Activated T-cell treated with anti-CD3 and anti-CD28 coated beads, Interleukin-2, amount 50 U/mL, for 1 hour (primary cell): Measurements from ENCODE around the gene RPL18.
"Not testable (repeated sequence)": the region's sequence is repeated elsewhere in the genome, so short reads cannot be mapped to it uniquely, and the experiment has no call there.

Experiments used
- DNase-seq: peaks from one replicate; pipeline ENCODE4 v3.0.0-alpha.2; 2020

RPL18 gene

GRCh38 chr19:48618916-48619691 lies at the start of gene RPL18, which contains the start of gene SPHK2:
Gene RPL18 (minus strand): TSS chr19:48619178. CDS start chr19:48619143, 35 bp downstream.
Gene SPHK2 (plus strand): TSS chr19:48619506. CDS start chr19:48620515, 1,009 bp downstream.
- DNase-seq = peak; percentile 95

- DNase-seq = no peak
Observed at GRCh38 chr19:48668761-48669160, 49.8 kb upstream of the RPL18 start.

GRCh38 chr19:48668332-48668731 lies 49.4 kb upstream of the RPL18 start:
- DNase-seq = no peak

DNA sequence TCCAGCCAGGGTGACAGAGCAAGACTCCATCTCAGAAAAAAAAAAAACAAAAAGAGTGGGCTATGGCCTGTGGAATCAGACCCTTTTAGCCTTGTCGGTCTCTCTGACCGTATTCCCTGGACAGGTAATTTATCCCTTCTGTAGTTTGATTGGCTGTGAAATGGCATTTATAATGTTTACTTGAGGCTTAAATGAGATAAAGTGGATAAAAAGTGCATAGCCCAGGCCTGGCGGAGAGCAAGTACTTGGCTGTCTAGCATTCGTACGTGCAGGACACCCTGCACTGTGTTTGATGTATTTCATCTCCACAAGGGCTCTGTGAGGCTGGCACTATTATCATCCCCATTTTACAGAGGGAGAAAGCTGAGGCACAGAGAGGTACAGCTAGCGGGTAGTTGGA lies 46.8 kb upstream of the RPL18 start:
- no peak for DNase-seq

DNA sequence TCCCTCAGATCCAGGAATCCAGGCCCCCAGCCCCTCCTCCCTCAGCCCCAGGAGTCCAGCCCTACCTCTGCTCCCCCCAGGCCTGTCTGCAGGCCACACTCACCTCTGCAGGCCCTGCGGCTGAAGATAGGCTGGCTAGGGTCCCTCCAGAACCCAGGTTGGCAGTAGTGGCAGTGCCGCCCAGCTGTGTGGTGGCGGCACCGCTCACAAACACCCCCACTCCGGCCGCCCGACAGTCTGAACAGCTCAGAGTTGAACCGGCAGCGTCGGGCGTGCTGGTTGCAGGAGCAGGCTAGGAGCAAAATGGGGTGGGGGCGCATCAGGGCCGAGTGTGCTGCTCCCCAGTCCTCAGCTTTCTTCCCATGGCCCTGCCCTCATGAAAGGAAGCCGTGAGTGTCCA lies 45.5 kb upstream of the RPL18 start:
- DNase-seq = no peak

- no peak for DNase-seq
Observed at GRCh38 chr19:48663667-48664066, 44.7 kb upstream of the RPL18 start.

DNA sequence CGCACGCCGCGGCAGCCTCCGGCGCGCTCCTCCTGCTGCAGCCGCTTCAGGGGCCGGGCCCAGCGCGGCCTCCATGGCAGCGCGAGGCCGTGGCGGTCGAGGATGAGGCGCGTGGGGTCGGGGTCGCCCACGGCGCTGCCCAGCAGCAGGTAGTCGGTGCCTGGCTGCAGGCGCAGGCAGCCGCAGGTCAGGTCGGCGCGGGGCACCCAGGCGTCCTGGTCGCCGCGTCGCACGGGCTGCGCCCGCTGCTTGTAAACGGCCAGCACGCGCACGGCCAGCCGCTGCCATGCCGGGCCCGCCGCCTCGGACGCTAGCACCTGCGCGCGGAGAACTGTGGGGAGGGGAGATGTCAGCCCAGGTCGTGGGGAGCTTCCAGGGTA lies 42.7 kb upstream of the RPL18 start:
- no peak for DNase-seq

DNA sequence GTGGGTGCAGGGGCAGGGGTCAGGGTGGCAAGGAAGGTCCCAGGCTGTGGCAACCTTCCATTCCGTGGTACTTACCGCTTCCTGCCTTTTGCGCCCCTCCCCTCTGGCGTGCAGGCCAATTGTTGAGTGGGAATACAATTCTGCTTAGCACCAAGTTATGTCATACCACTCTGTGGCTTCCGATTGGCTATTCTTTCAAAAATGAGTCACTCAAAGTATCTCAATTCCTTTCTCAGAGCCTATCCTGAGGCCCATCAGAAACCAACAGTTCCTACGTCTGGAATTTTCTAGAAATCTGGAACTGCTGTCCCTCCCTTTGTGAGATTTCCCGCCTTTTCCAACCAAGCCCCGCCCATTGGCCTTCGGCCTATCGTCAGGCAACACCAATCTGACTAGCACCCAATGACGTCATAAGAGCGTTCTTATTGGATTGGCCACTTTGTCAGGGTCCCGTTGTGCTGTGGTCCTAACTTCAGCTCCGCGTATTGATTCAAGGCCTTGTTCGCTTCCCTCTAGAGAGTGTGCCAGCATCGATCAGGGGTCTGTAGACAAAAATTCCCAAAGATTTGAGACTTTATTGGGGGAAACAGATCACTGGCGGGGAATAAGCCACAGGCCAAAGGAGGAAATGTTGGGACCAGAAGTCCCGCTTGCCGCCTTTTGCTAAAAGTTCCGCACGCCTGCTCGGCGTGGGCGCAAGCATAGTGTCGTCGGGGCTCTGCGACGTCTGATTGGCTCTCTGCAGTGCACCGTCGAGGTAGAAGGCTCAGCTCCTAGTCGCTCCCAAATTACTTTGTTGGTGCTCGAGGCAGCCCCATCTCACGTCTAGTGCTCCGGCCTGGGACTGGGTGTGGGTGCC lies 42.1 kb upstream of the RPL18 start:
- DNase-seq = peak; percentile 79

DNA sequence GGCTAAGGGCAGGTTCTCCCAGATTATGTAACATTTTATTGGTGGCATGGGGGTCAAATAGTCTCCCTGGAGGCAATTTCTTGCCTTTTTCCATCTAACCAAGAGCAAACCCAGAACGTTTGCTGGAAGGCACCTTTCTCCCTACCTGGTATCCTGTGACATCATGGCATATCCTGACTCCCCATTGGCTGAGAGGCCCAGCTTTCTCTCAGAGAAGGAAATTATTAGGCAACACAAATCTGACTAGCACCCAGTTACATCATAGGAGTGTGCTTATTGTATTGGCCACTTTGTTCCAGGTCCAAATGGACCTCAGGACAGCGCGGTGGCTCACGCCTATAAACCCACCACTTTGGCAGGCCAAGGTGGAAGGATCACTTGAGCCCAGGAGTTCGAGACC lies 40.8 kb upstream of the RPL18 start:
- no peak for DNase-seq

GRCh38 chr19:48658483-48658882 lies 39.5 kb upstream of the RPL18 start:
- no peak for DNase-seq

- not testable (repeated sequence) for DNase-seq
Observed at GRCh38 chr19:48657828-48658227, 38.9 kb upstream of the RPL18 start.

DNA sequence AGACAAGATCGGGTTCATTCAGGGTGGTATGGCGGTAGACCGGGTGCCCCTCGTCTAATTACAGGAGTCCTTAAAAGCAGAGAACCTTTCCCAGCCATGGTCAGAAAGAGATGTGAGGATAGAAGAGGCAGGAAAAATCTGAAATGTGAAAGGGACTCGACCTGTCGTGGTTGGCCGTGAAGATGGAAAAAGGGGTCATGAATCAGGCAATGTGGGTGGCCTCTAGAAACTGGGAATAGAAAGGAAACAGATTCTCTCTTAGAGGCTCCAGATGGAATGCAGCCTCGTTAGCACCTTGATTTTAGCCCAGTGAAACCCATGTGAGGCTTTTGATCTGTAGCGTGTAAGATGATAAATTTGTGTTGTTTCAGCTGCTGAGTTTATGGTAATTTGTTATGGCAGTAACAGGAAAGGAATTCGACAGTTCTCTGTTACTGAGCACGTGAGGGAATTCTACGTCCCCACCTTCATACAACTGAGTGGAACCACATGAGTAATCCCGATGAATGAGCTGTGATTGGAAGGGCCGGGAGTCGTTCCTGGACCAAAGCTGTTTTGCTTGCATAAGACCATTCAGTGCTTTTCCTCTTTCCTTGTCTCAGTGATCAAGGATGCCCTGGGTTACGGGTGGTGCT lies 38.0 kb upstream of the RPL18 start:
- DNase-seq = no peak

GRCh38 chr19:48654299-48655059 lies 35.5 kb upstream of the RPL18 start:
- no peak for DNase-seq

- no peak for DNase-seq
Observed at GRCh38 chr19:48651683-48652048, 32.7 kb upstream of the RPL18 start.

DNA sequence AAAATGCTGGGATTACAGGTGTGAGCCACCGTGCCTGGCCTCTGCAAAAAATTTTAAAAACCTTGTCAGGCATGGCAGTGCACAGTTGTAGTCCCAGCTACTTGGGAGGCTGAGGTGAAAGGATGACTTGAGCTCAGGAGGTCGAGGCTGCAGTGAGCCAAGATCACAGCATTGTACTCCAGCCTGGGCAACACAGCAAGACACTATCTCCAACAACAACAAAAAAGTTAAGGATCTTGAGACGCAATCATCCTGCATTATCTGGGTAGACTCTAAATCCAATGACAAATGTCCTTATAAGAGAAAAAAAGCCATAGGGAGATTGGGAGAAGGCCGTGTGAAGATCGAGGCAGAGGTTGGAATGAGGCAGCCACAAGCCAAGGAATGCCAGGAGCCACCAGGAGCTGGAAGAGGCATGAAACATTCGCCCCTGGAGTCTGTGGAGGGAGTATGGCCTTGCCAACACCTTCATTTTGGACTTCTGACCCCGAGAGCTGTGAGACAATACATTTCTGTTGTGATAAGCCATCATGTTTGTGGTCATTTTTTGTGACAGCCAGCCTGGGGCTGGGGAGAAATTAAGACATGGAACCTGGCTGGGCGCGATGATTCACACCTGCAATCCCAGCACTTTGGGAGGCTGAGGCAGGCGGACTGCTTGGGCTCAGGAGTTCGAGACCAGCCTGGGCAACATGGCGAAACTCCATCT lies 32.1 kb upstream of the RPL18 start:
- DNase-seq = no peak

DNA sequence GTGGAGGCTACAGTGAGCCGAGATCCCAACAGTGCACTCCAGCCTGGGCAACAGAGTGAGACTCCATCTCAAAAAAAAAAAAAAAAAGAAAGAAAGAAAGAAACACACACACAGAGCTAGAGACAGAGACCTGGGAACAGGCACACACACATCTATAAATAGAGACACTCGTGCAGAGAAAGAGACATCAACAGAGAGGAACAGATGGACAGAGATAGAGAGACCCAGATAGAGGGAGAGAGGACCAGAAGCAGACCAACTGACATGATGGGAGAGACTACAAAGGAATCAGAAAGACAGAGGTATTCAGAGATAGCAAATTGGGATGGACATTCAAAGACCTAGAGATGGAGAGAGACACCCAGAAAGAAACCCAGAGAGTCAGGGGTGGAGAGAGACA lies 29.2 kb upstream of the RPL18 start:
- DNase-seq = no peak

DNA sequence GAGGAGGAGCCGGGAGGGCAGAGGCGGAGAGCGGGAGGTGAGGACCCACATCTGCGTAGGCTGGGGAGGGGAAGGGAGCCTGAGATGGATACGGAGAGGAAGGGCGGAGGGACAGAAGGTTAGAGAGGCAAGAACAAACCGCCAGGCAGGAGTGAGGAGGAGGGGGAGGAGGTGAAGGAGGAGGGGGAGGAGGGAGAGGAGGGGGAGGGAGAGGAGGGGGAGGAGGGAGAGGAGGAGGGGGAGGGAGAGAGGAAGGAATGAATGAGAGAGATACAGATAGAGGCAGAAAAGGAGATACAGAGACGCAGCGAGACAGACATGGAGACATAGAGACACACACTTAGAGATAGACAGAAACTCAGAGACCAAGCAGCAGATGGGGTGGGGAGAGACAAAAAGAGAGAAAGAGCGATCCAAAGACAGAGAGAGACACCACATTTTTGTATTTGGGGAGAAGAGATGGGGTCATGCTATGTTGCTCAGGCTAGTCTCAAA lies 27.8 kb upstream of the RPL18 start:
- DNase-seq = no peak

DNA sequence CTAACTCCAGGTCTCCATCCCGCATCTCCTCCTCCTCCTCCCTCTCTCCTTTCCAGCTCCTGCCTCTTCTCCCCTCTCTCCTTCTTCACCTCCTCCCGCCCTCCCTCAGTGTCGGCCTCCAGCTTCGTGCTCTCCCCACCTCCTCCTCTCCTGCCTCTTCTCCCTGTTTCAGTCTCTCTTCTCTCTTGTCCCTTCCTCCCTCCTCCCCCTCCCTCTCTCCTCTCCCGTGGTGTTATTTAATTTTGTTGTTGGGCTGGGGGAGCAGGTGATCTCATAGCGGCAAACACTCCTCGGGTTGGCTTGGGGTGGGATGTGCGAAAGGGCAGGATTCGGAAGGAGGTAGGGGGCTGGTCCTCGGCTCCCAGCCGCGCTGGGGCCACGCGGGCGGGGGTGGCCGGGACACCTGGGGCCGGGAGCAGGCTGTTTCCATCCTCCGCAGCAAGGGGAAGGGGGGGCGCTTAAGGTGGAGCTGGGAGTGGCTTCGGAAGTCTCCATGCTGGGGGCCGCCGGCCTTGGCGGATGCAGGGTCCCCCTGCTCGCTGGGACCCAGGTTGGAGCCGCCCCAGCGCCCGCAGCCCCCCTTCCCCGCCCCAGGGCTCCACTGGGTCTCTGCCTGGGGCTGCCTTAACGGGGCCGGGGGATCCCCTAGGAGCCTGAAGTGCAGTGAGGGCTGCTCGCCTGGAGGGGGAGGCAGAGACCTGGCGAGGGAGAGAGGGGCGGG lies 27.2 kb upstream of the RPL18 start, which contains the start of gene CA11:
Gene CA11 (minus strand): TSS at position 187 of the 721 bp plus-strand sequence. CDS start 555 bp downstream, outside the sequence.
- DNase-seq = peak; percentile 96

DNA sequence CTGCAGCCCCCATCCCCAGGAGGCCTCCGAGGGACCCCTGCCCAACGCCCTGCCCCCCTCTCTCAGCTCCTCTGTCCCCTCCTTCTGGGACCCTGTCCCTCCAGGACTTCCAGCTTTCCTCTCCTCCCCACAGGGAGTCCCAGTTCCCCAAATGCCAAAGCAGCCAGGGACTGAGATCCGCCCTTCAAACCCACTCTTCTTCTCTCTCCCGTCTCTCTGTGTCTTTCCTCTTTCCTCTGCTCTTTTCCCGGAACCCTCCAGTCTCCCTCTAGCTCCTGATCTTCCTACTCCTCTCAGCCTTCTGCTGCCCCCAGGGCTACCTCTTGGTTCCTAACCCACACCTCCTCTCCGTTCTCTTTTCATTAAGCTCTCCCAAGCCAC lies 26.6 kb upstream of the RPL18 start:
- no peak for DNase-seq

DNA sequence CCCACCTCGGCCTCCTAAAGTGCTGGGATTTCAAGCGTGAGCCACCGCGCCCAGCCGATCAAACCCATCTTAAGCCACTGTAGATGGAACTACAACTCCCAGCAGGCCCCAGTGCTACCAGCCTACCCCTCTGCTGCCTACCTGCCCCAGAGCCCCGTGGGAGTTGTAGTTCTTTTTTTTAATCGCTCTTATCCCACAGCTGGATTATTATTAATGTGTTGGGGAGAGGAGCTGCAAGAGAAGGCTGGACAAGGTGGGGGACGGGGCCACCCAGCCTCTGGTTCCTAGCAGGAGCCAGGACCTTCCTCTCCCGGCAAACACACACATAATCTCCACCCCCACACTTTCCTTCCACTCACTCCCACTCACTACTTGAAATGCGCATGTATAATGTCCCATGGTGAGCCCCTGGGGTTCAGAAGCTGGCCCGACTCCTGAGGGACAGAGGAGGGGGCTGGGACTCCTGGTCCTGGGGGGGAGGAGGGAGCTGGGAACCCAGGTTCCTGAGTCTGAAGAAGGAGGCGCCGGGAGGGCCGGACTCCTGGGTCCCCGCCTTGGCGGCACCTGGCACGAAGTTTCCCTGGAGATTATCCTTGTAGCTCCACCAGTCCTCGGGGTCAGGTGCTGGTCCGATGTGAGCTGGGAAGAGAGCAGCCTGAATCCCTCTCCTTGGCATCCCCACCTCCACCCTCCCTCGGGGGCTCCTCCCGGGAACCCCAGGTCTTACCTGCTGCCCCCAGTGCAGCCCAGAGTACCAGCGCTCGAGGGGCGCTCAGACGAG lies 26.1 kb upstream of the RPL18 start:
- DNase-seq = peak; percentile 75
